Central memory CD8-positive, alpha-beta T cell (primary cell): ENCODE measurements around the gene LCN2.

Source experiments
- ATAC-seq: fragments of 150-1000 bp; cut with Tn5 transposase; replicated peaks from 2 replicates; pipeline ENCODE4 v1.10.0; 2022; ENCODE audit warnings: mild to moderate bottlenecking, moderate FRiP score, moderate number of reproducible peaks; ENCODE audit not compliant: poor library complexity, severe bottlenecking; ENCODE audit errors: extremely low read depth
- DNase-seq, 2 donors: peaks; one replicate each; pipeline ENCODE4 v3.0.0; 2021; ENCODE audit warnings: low spot score in 2 of 2
- H3K27ac Mint-ChIP-seq: one replicate; pipeline ENCODE4 v1.8.0; 2022; ENCODE audit warnings: low read depth, mild to moderate bottlenecking, moderate library complexity, mixed read lengths
- H3K27me3 Mint-ChIP-seq: one replicate; pipeline ENCODE4 v1.8.0; 2022; ENCODE audit warnings: mixed read lengths
- H3K36me3 Mint-ChIP-seq: one replicate; pipeline ENCODE4 v1.8.0; 2022; ENCODE audit warnings: mild to moderate bottlenecking, moderate library complexity, mixed read lengths; ENCODE audit not compliant: insufficient read depth
- H3K4me1 Mint-ChIP-seq: one replicate; pipeline ENCODE4 v1.8.0; 2022; ENCODE audit warnings: mixed read lengths
- H3K4me3 Mint-ChIP-seq: one replicate; pipeline ENCODE4 v1.8.0; 2022; ENCODE audit warnings: mild to moderate bottlenecking, moderate library complexity, mixed read lengths
- H3K9me3 Mint-ChIP-seq: one replicate; pipeline ENCODE4 v1.8.0; 2022; ENCODE audit warnings: mixed read lengths

Gene LCN2

DNA sequence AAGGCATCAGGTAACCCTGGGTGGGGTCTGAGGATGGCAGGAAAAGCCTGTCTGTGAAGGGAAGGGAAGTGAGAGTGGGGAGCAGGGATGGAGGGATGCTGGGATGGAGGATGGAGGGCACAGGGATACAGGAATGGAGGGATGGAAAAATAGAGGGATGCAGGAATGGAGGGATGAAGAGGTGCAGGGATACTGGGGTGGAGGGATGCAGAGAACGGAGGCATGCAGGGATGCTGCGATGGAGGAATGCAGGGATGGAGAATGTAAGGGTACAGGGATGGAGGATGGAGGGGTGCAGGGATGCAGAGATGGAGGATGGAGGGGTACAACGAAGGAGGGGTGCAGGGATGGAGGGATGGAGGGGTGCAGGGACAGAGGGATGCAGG lies 30.8 kb upstream of the LCN2 start:
- no peak overlapping the region for H3K4me3 Mint-ChIP-seq
- no peak overlapping the region for H3K27ac Mint-ChIP-seq
- no peak for ATAC-seq

DNA sequence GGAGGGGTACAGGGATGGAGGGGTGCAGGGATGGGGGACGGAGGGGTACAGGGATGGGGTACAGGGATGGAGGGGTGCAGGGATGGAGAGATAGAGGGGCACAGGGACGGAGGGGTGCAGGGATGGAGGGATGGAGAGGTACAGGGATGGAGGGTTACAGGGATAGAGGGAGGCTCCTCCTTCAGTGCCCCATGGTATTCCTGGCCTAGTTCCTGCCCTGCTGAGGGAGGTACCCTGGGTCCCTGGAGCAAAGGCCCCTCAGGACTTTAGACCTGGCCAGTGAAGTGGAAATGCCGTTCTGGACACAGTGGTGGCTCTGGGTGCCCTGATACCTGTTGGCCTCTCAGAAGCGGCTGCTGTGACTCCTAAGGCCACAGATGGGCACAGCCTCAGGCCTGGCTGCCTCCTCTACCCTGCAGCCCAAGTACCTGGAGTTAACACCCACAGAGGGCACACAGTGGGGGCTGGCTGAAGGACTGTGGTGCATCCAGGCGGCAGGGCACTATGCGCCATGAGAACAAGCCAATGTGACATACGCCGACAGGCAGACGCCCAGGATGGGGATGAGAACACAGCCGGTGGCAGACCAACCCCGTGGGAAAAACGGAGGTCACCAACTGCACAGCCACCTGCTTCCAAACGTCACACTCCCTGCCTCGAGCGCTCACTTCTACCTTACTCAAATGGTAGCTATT lies 30.1 kb upstream of the LCN2 start:
- no peak overlapping the region for H3K27ac Mint-ChIP-seq
- no peaks in the 10 kb centered on the region for H3K9me3 Mint-ChIP-seq
- H3K4me3 Mint-ChIP-seq: no peak overlapping the region
- peaks cover 17% of the 10 kb centered on the region for H3K36me3 Mint-ChIP-seq
- peaks cover 12% of the 10 kb centered on the region for H3K4me1 Mint-ChIP-seq
- H3K27me3 Mint-ChIP-seq: no peaks in the 10 kb centered on the region
- DNase-seq (no peak), ATAC-seq (no peak)

More for the DNA sequence above, 30.8 kb upstream of the LCN2 start:
- Mint-ChIP-seq H3K4me1 (peaks cover 12% of the 10 kb centered on the region), H3K9me3 (no peaks in the 10 kb centered on the region), H3K36me3 (peaks cover 13% of the 10 kb centered on the region), H3K27me3 (no peaks in the 10 kb centered on the region)
- no peak for DNase-seq

DNA sequence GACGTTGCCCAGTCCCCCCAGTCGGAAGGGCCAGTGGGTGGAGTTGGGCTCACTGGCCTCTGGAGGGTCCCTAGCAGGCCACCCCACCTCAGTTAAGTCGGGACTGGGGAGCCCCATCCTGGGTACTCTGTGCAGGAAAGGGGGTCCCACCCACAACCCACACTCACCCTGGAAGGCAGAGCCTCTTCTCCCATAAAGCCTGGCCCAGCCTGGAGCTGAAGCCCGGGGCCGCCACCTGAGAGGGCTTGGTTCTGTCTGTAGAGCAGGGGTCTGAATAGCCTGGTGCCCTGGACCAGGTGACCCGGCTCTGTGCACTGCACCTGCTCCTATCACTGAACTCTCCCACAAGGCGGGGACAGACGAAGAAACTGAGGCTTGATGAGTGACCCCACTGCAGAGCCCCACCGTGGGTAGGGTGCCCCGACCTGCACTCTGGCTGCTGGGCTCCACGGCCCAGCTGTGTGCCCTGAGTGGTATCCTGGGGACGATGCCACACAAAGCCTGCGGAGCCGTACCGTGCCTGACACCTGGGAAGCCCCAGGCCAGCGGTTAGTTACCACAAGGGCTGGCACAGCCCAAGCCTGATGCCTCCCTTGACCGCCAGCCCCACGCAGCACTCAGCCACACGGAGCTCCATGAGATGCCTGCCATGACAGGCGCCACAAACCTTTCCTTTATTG lies 29.1 kb upstream of the LCN2 start:
- H3K27me3 Mint-ChIP-seq: no peaks in the 10 kb centered on the region
- peaks cover 17% of the 10 kb centered on the region for H3K4me1 Mint-ChIP-seq
- H3K9me3 Mint-ChIP-seq: no peaks in the 10 kb centered on the region
- H3K36me3 Mint-ChIP-seq: peaks cover 19% of the 10 kb centered on the region
- H3K27ac Mint-ChIP-seq: no peak overlapping the region
- ATAC-seq (no peak), DNase-seq (no peak)
- no peak overlapping the region for H3K4me3 Mint-ChIP-seq

GRCh38 chr9:128120741-128121465 lies 28.4 kb upstream of the LCN2 start:
- Mint-ChIP-seq H3K9me3 (no peaks in the 10 kb centered on the region), H3K4me1 (peaks cover 24% of the 10 kb centered on the region), H3K27me3 (no peaks in the 10 kb centered on the region), H3K27ac (no peak overlapping the region), H3K36me3 (peaks cover 19% of the 10 kb centered on the region), H3K4me3 (no peak overlapping the region)
- no peak for ATAC-seq
- no peak for DNase-seq

DNA sequence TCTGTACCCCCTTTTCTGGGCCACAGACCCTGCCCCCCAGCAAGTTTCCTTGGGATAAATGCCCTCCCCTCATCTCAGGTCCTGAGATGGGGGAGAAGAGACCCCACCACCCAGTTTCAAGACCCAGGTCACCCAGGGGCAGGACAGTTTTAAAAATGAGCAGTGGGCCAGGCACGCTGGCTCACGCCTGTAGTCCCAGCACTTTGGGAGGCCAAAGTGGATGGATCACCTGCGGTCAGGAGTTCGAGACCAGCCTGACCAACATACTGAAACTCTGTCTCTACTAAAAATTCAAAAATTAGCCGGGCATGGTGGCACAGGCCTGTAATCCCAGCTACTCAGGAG lies 27.8 kb upstream of the LCN2 start:
- ATAC-seq (no peak), DNase-seq (no peak)
- Mint-ChIP-seq H3K9me3 (no peaks in the 10 kb centered on the region), H3K4me3 (no peak overlapping the region), H3K36me3 (peaks cover 19% of the 10 kb centered on the region), H3K4me1 (peaks cover 30% of the 10 kb centered on the region), H3K27ac (no peak overlapping the region), H3K27me3 (no peaks in the 10 kb centered on the region)

DNA sequence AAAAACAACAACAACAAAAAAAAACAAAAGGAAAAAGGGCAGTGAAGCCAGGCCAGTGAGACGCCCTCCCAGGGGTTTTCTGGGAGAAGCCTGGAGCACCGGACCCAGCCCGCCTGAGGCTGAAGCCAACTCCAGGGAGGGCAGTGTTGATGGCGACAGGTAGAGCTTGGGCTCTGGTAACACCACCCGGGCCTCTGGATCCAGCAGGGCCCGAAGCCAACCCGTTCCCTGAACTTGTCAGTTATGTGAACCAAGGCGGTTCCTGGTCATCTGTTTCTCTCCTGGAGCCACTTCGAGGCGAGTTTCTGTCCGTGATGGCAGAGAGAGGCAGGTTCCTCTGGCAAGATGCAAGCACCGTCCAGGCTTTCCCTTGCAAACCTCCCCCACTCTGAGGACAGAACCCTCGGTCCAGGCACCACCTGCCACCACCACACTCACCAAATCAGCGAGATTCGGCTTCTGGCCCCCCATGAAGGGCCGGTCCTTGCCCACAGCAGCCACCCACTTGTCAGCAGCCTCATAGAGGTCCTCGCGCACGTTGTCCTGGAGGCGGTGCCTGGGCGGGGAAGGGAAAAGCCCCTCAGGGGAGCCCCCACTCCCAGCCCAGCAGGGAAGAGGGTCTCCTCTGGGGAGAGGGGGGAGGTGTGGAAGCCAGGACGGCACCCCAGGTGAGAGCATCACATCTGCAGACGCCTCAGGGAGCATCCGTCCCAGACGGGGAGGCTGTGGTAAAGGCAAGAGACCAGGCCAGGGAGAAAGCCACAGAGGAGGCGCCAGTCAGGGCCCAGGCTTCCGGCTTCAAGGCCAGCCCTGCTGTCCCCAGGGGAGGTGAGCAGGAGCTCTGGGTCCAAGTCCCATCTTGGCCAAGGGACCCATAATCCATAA lies 27.1 kb upstream of the LCN2 start:
- Mint-ChIP-seq H3K27me3 (no peaks in the 10 kb centered on the region), H3K9me3 (no peaks in the 10 kb centered on the region), H3K36me3 (peaks cover 19% of the 10 kb centered on the region), H3K27ac (no peak overlapping the region), H3K4me3 (no peak overlapping the region), H3K4me1 (peaks cover 31% of the 10 kb centered on the region)
- DNase-seq (no peak), ATAC-seq (no peak)

DNA sequence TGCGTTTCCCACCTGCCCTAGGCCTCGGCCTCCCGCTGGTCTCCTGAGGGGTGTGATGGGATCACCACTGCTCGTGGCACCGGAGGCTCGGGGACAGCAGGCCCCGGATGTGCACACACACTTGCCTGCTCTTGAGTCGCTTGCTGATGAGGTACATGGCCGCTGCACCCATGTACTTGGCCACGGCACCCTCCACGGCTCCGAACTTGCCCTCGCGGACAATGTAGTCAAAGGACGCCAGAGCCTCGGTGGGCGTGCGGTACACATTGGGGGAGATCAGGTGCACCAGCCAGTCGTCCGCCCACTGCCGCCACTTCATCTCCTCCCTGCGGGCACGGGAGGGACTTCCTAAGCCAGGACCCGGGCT lies 26.5 kb upstream of the LCN2 start:
- H3K27ac Mint-ChIP-seq: no peak overlapping the region
- H3K36me3 Mint-ChIP-seq: peaks cover 18% of the 10 kb centered on the region
- H3K4me1 Mint-ChIP-seq: peaks cover 26% of the 10 kb centered on the region
- H3K27me3 Mint-ChIP-seq: no peaks in the 10 kb centered on the region
- no peak overlapping the region for H3K4me3 Mint-ChIP-seq
- ATAC-seq (no peak), DNase-seq (no peak)
- no peaks in the 10 kb centered on the region for H3K9me3 Mint-ChIP-seq

- no peaks in the 10 kb centered on the region for H3K27me3 Mint-ChIP-seq
- ATAC-seq (no peak), DNase-seq (no peak)
- no peaks in the 10 kb centered on the region for H3K9me3 Mint-ChIP-seq
- H3K36me3 Mint-ChIP-seq: peaks cover 24% of the 10 kb centered on the region
- no peak overlapping the region for H3K4me3 Mint-ChIP-seq
- no peak overlapping the region for H3K27ac Mint-ChIP-seq
- H3K4me1 Mint-ChIP-seq: peaks cover 25% of the 10 kb centered on the region
Observed at GRCh38 chr9:128123451-128124080, 25.7 kb upstream of the LCN2 start.

DNA sequence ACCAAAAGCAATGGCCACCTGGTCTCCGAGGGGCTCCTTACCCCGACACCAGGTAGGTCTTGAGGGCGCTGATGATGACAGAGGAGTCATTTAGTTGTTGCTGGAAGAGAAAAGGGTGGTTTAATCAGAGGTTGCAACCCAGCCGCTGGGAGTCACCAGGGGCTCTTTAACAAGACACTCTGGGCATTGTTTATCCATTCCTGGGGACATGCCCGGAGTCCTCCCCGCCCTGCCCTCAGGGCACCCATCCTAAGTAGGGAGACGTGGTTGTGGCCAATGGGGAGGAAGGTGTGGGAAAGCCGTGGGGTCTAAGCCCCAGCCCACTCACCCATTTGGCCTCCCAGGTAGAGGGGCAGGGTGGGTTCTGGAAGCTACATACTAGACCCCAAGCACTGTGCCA lies 24.8 kb upstream of the LCN2 start:
- ATAC-seq (no peak), DNase-seq (no peak)
- Mint-ChIP-seq H3K36me3 (peaks cover 26% of the 10 kb centered on the region), H3K27ac (no peak overlapping the region), H3K27me3 (no peaks in the 10 kb centered on the region), H3K9me3 (no peaks in the 10 kb centered on the region), H3K4me1 (peaks cover 33% of the 10 kb centered on the region), H3K4me3 (no peak overlapping the region)

- peaks cover 34% of the 10 kb centered on the region for H3K4me1 Mint-ChIP-seq
- peak overlapping the region; percentile 99 for H3K4me3 Mint-ChIP-seq
- ATAC-seq (no peak), DNase-seq (no peak)
- no peaks in the 10 kb centered on the region for H3K27me3 Mint-ChIP-seq
- peak overlapping the region; percentile 53 for H3K27ac Mint-ChIP-seq
- peaks cover 26% of the 10 kb centered on the region for H3K36me3 Mint-ChIP-seq
- no peaks in the 10 kb centered on the region for H3K9me3 Mint-ChIP-seq
Observed at GRCh38 chr9:128124873-128125579, 24.2 kb upstream of the LCN2 start.

DNA sequence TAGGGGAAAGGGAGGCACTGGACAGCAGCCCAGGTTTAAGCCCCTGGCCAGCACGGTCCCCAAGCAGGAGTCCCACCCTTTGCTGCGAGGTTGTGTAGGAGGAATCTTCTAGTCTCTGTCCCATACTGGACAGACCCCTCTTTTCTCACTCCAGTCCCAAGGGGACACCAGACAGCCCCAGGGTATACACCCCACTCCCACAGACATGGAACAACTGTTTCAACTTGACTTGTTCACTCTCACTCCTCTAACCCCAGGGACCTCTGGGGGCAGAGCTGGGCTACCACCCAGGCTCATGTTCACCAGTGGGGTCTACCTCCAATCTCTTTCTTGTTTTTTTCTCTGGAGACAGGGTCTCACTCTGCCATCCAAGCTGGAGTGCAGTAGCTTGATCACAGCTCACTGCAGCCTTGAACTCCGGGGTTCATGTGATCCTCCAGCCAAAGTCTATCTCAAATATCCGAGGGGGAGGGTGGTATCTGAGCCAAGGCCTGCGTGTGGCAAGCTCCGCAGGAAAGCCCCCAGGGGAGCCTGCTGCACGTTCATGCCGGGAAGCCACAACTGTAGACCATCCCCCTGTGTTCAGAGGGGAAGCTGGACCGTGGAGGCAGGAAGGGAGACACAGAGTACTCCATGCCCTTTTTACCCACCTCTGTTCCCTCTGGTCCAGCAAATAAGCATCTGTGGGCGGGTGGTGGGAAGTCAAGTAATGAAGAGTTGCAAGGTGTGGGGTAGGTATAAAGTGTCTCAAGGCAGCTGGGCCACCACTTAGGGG lies 23.5 kb upstream of the LCN2 start:
- ATAC-seq (no peak), DNase-seq (no peak)
- Mint-ChIP-seq H3K27me3 (no peaks in the 10 kb centered on the region), H3K4me3 (peak overlapping the region; percentile 99), H3K4me1 (peaks cover 34% of the 10 kb centered on the region), H3K9me3 (no peaks in the 10 kb centered on the region), H3K27ac (peak overlapping the region; percentile 53), H3K36me3 (peaks cover 26% of the 10 kb centered on the region)
